Measurements from ENCODE around the gene LARP6. TPM values are rescaled to one million over a fixed set of nuclear protein-coding genes. Genes with fewer than 3 reads are reported as not detected.
"Not testable (repeated sequence)": the region's sequence is repeated elsewhere in the genome, so short reads cannot be mapped to it uniquely, and the experiment has no call there.

Gene LARP6
- total RNA-seq, 1 donor from 2014 or later: 6.8 TPM

GRCh38 chr15:70829371-70830166, 24.4 kb downstream of the LARP6 start:
- DNase-seq: no peak

- DNase-seq: no peak
Observed at GRCh38 chr15:70827721-70828120, 26.2 kb downstream of the LARP6 start.

DNA sequence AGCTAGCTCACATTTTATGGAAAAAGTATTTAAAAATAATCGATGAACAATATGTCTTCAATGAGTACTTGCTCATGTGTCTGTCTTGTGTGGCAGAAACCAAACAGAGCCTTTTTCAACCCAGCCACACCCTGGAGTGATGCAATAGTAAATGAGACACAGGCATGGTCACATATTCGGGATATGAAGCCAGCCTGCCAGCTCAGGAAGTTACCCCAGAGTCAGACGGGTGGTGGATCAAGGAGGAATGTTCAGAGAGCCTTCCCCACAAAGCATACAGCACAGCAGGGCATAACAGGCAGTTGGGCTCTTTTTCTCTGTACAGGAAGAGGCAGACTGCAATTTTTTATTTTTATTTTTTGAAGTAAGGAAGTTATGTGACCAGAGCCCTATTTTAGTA, 27.3 kb downstream of the LARP6 start:
- DNase-seq: peak; percentile 57

DNA sequence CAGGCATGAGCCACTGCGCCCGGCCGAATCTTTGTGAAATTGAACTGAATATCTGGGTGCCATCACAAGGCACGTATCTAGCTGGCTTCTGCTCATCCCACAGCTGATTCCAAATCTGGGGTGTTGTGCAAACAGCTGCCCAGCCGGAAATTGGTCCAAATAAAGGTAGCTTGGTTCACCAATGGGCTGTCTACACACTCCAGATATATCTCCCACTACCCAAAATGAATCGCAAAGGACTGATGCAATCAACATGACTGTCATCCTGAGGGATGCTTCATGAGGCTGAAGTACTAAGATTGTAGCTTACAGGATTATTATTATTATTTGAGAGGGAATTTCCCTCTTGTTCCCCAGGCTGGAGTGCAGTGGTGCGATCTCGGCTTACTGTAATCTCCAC, 28.1 kb downstream of the LARP6 start:
- DNase-seq: no peak

DNA sequence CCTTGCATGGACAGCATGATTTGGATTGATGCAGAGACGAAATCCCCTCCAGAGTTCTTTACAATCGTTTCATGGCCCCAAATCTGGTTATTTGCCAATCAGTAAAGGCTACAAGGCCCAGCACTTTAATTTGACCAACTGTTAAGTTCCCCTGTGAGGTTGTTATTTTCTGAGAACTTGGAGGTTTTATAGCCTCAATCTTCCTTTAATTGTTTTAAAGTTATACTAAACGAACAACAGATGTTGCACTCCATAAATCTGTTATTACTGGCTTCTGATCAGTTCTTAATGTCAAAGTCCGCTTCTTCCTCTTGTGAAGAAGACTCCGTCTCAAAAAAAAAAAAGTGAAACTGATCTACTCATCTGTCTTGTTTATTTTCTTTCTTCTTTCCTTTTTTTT, 30.8 kb downstream of the LARP6 start:
- peak; percentile 55 for DNase-seq

- DNase-seq: no peak
Observed at GRCh38 chr15:70820214-70820613, 33.7 kb downstream of the LARP6 start.

DNA sequence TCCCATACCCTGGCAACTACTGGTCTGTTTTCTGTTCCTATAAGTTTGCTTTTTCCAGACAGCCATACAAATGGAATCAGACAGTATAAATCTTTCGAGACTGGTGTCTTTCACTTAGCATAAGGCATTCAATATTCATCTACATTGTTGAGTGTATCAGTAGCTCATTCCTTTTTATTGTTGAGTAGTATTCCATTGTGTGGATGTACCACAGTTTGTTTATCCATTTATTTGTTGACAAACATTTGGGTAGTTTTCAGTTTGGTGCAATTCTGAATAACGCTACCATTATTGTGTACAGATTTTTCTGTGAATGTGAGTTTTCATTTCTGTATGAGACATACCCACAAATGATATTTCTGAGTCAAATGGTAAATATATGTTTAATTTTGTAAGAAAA, 35.4 kb downstream of the LARP6 start:
- no peak for DNase-seq

DNA sequence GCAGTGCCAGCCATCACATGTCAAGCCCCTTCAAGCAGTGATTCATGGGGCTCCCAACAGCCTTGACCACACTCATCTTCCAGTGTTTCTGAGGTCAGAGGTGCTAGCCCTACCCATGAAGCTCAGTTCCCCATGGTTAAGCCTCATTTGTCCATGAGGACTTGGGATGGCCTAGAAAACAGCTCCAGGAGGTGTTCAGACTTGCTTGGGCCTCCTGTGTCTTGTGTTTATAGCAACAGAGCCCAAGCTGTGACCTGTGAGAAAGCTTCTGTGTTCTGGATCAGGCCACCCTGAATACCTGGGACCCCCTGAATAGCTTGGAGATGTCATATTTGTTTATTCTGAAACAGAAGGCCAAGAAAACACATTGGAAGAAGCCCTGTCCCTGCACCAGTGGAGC, 36.7 kb downstream of the LARP6 start:
- no peak for DNase-seq

- DNase-seq: no peak
Observed at GRCh38 chr15:70815604-70816003, 38.4 kb downstream of the LARP6 start.

DNA sequence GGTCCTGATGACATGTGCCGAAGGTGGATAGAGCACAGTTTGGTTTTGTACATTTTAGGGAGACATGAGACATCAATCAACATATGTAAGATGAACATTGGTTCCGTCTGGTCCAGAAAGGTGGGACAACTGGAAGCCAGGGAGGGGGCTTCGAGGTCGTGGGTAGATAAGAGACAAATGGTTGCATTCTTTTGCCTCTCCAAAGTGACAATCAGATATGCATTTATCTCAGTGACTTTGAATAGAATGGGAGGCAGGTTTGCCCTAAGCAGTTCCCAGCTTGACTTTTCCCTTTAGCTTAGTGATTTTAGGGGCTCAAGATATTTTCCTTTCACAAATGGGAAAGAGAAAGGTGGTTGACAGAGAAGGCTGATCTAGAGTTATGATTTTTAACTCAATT, 38.9 kb downstream of the LARP6 start:
- DNase-seq: not testable (repeated sequence)

DNA sequence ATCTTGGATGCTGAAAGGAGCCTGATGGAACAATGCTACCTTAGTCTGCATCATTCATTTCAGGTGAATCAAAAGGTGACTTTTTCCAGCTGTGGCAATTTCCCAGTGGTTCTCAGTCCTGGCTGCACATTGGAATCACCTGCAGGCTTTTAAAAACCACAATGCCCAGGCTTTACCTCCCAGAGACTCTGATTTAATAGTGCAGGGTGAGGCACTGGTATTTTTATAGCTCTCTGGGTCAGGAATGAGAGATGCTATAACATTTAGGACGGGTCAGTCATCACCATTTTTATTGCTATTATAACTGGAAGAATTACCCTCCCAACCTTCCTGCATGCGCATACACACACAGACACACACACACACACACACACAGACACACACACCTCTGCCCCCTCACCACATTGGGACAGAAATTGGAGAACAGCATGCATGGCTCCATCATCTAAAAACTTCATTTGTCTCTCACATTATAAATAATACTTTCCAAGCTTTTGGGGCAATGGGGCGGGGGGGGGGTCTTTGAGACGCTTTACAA, 41.1 kb downstream of the LARP6 start:
- no peak for DNase-seq

DNA sequence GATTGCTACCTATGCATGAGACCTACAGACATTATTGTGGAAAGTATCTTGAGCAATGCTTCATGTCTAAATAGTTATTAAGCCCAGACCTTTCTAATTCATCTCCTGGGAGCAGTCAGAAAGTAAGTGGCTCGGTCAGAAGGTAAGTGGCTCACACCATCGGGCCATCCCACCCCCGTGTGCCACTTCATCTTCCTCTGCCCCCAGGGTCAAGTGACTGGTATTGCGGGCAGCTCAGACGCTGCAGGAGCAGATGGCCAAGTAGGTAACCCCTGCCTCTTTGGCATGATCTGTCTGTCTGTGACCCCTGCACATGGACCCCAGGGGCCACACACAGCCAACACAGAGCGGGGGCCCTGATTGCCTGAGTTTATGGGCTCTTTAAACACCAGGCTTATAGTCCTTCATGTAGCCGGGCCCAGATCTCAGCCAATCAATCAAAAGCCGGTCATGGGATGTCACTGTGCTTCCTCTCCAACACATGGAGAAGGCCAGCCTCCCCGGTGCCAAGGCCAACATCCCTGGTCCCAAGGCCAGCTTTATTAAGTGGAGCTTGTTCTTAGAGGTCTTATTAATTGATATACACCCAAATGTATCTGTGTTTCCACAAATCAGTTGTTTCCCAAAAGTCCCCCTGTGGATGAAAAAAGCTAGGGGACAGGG, 42.9 kb downstream of the LARP6 start:
- DNase-seq: no peak

DNA sequence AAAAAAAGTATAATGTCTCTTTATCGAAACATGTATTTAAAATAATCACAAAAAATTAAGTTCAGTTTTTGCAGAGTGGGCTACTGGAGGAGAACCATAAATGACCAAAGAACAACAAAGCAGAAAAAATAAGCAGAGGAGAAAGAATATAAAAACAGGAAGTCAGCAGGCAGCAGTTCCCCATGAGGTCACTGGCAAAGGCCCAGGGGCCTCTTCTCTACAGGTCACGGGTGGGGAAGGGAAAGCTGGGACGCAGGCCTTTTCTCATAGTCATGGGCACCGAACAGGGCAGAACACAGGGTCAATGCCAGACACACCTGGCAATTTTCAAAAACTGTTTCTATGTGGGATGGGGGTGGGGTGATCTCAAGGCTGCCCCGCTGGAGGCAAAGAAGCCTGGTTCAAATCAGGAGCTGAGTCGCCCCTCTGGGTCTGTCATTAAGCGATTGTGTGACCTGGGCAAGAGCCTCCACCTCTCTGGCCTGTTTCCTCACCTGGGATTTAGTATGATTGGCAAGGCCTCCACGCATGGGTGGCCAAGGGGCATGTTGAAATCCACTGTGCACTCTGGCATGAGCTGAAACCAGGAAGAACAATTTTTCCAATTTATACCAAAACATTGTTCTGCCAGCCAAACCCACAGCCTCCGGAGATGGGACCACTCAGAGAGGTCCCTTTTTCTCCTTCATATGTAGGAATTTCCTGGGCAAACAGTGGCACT, 46.8 kb downstream of the LARP6 start:
- DNase-seq: no peak

- DNase-seq: not testable (repeated sequence)
Observed at GRCh38 chr15:70804388-70804787, 49.6 kb downstream of the LARP6 start.

DNA sequence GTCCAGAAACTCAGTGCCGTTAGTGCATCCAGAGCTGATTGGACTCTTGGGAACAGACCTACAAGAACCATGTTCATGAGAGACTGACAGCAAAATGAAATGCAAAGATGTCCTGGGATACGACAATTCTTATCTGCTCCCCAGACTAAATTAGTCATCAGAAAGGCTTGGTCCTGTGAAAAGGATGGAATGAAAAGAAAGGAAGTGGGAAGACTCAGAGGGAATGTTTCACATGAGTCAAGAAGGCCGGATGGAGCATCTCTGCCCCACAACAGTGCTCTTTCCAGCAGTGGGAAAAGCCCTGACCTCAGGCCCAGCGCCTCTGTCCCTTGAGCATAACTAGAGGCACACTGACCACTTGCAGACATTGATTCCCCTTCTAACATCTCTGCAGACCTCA, 51.3 kb downstream of the LARP6 start:
- DNase-seq: no peak

GRCh38 chr15:70801109-70801508, 52.8 kb downstream of the LARP6 start:
- DNase-seq: no peak

GRCh38 chr15:70799667-70800450, 54.1 kb downstream of the LARP6 start:
- DNase-seq: no peak

- no peak for DNase-seq
Observed at GRCh38 chr15:70797464-70797863, 56.5 kb downstream of the LARP6 start.

- no peak for DNase-seq
Observed at GRCh38 chr15:70796516-70797310, 57.2 kb downstream of the LARP6 start.

DNA sequence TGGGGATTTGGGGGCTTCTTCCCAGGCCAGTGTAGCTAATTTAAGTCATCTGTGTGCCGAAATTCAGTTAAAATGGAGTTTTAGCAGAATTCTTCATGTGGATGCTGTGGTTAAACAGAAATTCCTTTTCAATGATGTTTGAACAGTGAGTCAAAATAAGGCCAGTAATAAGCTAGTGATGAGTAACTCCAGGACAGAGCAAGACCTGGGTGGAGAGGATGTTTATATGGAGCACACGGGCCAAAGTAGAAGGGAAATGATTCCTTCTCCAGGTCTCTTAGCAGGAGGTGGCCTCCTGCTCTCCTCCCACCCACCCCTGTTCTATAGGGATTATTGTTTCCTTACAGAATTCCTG, 58.7 kb downstream of the LARP6 start:
- peak; percentile 62 for DNase-seq

DNA sequence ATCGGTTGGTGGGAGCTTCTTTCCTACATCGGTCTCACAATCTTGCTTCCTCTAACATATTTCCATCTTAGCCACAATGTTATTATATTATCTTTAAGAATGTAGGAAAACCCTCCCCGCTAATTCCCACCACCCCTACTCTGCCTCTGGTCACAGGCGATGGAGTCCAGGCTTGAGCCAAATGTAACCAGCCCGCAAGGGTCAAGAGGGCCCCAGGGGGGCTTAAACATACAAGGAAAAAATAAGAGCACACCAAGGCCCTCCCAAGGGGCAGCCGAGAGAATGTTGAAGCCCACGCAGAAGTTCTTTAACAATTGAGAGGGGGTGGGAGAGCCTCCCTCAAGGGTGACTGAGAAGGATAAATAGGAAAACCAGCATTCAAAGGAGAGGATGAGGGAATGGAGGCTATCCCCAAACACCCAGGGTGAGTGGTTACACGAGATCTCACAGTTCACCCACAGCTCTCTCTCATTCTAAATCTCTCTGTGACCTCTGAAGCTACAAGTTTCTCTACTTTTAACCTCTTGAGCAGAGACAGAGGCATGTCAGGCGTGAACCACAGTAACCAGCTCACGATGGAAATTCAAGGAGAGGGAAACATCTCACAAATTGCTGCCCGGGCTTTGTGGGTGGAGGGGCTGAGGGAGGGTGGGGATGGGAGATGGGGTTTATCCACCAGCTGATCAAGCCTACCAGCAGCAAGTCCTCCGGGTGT, 59.2 kb downstream of the LARP6 start:
- no peak for DNase-seq

Measured in skin of body (tissue), 2 donors.